GM23338 (cell line): ENCODE measurements around the gene CAP1. TPM values are rescaled to one million over a fixed set of nuclear protein-coding genes. Genes with fewer than 3 reads are reported as not detected.

Experiments
- ATAC-seq: fragments of 200-7000 bp; cut with Tn5 transposase; 3 replicates; pipeline ENCODE4 v1.9.1; 2020
- DNase-seq: peaks from one replicate; pipeline ENCODE4 v3.0.0-alpha.2; 2015; ENCODE audit warnings: low spot score
- H2AFZ ChIP-seq: fragments of 200-600 bp; sonication (generic); 2 replicates; pipeline ENCODE4 v1.8.0; 2016; ENCODE audit warnings: antibody characterized with exemption, mild to moderate bottlenecking, moderate library complexity
- H3F3A ChIP-seq: fragments of 200-600 bp; sonication (generic); replicated peaks from 2 replicates; pipeline ENCODE4 v1.8.0; 2017; ENCODE audit warnings: antibody characterized with exemption, mixed run types, low read depth
- H3K27ac ChIP-seq: fragments of 200-600 bp; sonication (generic); 2 replicates; pipeline ENCODE4 v1.6.1; 2016; ENCODE audit warnings: low read depth
- H3K27me3 ChIP-seq: fragments of 200-600 bp; sonication (generic); 2 replicates; pipeline ENCODE4 v1.8.0; 2016; ENCODE audit warnings: mild to moderate bottlenecking, mixed run types, moderate library complexity; ENCODE audit not compliant: insufficient read depth
- H3K36me3 ChIP-seq: fragments of 200-600 bp; sonication (generic); 2 replicates; pipeline ENCODE4 v1.8.0; 2016; ENCODE audit warnings: mild to moderate bottlenecking; ENCODE audit not compliant: insufficient read depth
- H3K4me1 ChIP-seq: fragments of 200-600 bp; sonication (generic); 2 replicates; pipeline ENCODE4 v1.8.0; 2016; ENCODE audit warnings: mild to moderate bottlenecking, moderate library complexity; ENCODE audit not compliant: insufficient read depth
- H3K4me2 ChIP-seq: fragments of 200-600 bp; sonication (generic); 2 replicates; pipeline ENCODE4 v1.7.1; 2017; ENCODE audit warnings: mixed run types
- H3K4me3 ChIP-seq: fragments of 200-600 bp; sonication (generic); 2 replicates; pipeline ENCODE4 v1.6.1; 2016; ENCODE audit warnings: mixed run types
- H3K79me2 ChIP-seq: fragments of 200-600 bp; sonication (generic); replicated peaks from 2 replicates; pipeline ENCODE4 v1.8.0; 2017; ENCODE audit warnings: mild to moderate bottlenecking; ENCODE audit not compliant: insufficient read depth
- H3K9me2 ChIP-seq: fragments of 200-600 bp; sonication (generic); 2 replicates; pipeline ENCODE4 v1.8.0; 2017; ENCODE audit not compliant: insufficient read depth
- H4K20me1 ChIP-seq: fragments of 200-600 bp; sonication (generic); replicated peaks from 2 replicates; pipeline ENCODE4 v1.8.0; 2017; ENCODE audit warnings: mild to moderate bottlenecking; ENCODE audit not compliant: insufficient read depth
- H3K27ac Mint-ChIP-seq: 2 replicates; pipeline ENCODE4 v1.8.0; 2020; ENCODE audit warnings: inconsistent platforms, mild to moderate bottlenecking, moderate library complexity, mixed read lengths
- H3K27me3 Mint-ChIP-seq: 3 replicates; pipeline ENCODE4 v1.8.0; 2022; ENCODE audit warnings: low read depth, mild to moderate bottlenecking, moderate library complexity, mixed read lengths, inconsistent platforms; ENCODE audit not compliant: insufficient read depth, poor library complexity
- H3K36me3 Mint-ChIP-seq: 3 replicates; pipeline ENCODE4 v1.8.0; 2021; ENCODE audit warnings: low read depth, mild to moderate bottlenecking, inconsistent platforms, moderate library complexity, mixed read lengths
- H3K4me1 Mint-ChIP-seq: 3 replicates; pipeline ENCODE4 v1.8.0; 2020; ENCODE audit warnings: mild to moderate bottlenecking, inconsistent platforms, mixed read lengths
- H3K4me3 Mint-ChIP-seq: 3 replicates; pipeline ENCODE4 v1.8.0; 2021; ENCODE audit warnings: moderate library complexity, mild to moderate bottlenecking, inconsistent platforms, mixed read lengths
- H3K9me3 Mint-ChIP-seq: 3 replicates; pipeline ENCODE4 v1.8.0; 2020; ENCODE audit warnings: moderate library complexity, mild to moderate bottlenecking, inconsistent platforms, mixed read lengths
- EZH2 ChIP-seq: fragments of 200-600 bp; sonication (generic); IDR thresholded peaks from one replicate; pipeline ENCODE4 v1.8.0; 2017; ENCODE audit warnings: antibody characterized with exemption, mild to moderate bottlenecking, low read depth; ENCODE audit not compliant: unreplicated experiment
- EZH2phosphoT487 ChIP-seq: fragments of 200-600 bp; sonication (generic); IDR thresholded peaks from one replicate; pipeline ENCODE4 v1.8.1; 2018; ENCODE audit warnings: antibody characterized with exemption; ENCODE audit not compliant: unreplicated experiment
- NANOG ChIP-seq: IDR thresholded peaks from 2 replicates; pipeline ENCODE4 v1.6.1; 2016; ENCODE audit warnings: antibody characterized with exemption, borderline replicate concordance
- POLR2AphosphoS5 ChIP-seq: IDR thresholded peaks from 2 replicates; pipeline ENCODE4 v1.6.1; 2016; ENCODE audit warnings: antibody characterized with exemption, low read depth
- ZNF114 ChIP-seq: fragments of 250-450 bp; sonication (Bioruptor Pico); IDR thresholded peaks from 2 replicates; pipeline ENCODE4 v1.5.0; 2020; ENCODE audit warnings: mild to moderate bottlenecking, moderate library complexity
- polyA plus RNA-seq: library from polyadenylated mRNA; unstranded; fragments of >200 nt; fragmentation: Nextera tagmentation; extraction: Ambion mirVana; gene quantifications from 2 replicates; pipeline ENCODE4 v1.2.1, GENCODE V29; 2016
- total RNA-seq: library from RNA; depleted of rRNA; stranded (reverse); fragments of >200 nt; shearing (Covaris generic); gene quantifications from 2 replicates; pipeline ENCODE4 v1.2.3, GENCODE V29; 2014
- TF ChIP-seq, protein P1 (sequence below): fragments of 250-450 bp; sonication (Bioruptor Pico); IDR thresholded peaks from 2 replicates; pipeline ENCODE4 v1.5.0; 2020; ENCODE audit warnings: mild to moderate bottlenecking, moderate library complexity
- TF ChIP-seq, protein P2 (sequence below): IDR thresholded peaks from one replicate; pipeline ENCODE4 v1.6.1; 2018; ENCODE audit warnings: antibody characterized with exemption; ENCODE audit not compliant: unreplicated experiment
- TF ChIP-seq, protein P3 (sequence below), 2 experiments: fragments of 200-600 bp in 1 of 2; sonication (generic) in 1 of 2; conservative IDR thresholded peaks; 2 replicates each; pipeline versions ENCODE4 v1.5.1 to v1.6.1; 2016 to 2017; ENCODE audit warnings: antibody characterized with exemption in 2 of 2, low read depth in 2 of 2, mild to moderate bottlenecking in 2 of 2, moderate library complexity in 1 of 2
- TF ChIP-seq, protein P4 (sequence below): IDR thresholded peaks from 2 replicates; pipeline ENCODE4 v1.6.1; 2016; ENCODE audit warnings: antibody characterized with exemption

Gene CAP1
- total and polyA plus RNA-seq, 2 experiments from 2014 or later: 133 to 254 TPM

DNA sequence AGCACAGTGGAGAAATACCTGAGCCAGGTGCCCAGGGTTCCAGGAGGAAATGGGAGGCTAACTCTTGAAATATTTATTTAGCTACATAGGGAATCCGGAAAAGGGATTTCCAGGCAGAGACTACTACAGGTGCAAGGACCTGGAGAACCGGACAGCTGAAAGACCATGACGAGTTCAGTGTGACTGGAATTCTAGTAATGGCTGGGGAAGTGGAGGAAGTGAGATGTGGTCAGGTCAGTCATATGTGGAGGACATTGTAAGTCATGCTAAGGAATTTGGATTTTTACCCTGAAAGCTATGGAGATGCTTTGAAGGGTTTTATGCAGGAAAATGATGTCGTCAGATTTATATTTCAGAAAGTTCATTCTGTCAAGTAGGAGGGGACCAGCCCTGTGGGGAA is 1.8 kb downstream of the CAP1 start:
- no peak overlapping the region for H3K27ac Mint-ChIP-seq
- no peaks in the 10 kb centered on the region for H3K9me2 ChIP-seq
- H3K79me2 ChIP-seq: peaks cover 67% of the 10 kb centered on the region
- no peak overlapping the region for H2AFZ ChIP-seq
- H3K36me3 ChIP-seq: no peaks in the 10 kb centered on the region
- H3K4me3 ChIP-seq: peak overlapping the region; percentile 96; the same call in 1 of the 2 replicates
- peak overlapping the region; percentile 30 for H3K4me3 Mint-ChIP-seq
- no peaks in the 10 kb centered on the region; the same call in 2 of the 3 replicates for H3K9me3 Mint-ChIP-seq
- H4K20me1 ChIP-seq: peaks cover 46% of the 10 kb centered on the region
- H3K4me1 Mint-ChIP-seq: peaks cover 21% of the 10 kb centered on the region
- H3K4me2 ChIP-seq: peak overlapping the region; percentile 96
- peaks cover 24% of the 10 kb centered on the region for H3K36me3 Mint-ChIP-seq
- TF ChIP-seq, protein P1, sequence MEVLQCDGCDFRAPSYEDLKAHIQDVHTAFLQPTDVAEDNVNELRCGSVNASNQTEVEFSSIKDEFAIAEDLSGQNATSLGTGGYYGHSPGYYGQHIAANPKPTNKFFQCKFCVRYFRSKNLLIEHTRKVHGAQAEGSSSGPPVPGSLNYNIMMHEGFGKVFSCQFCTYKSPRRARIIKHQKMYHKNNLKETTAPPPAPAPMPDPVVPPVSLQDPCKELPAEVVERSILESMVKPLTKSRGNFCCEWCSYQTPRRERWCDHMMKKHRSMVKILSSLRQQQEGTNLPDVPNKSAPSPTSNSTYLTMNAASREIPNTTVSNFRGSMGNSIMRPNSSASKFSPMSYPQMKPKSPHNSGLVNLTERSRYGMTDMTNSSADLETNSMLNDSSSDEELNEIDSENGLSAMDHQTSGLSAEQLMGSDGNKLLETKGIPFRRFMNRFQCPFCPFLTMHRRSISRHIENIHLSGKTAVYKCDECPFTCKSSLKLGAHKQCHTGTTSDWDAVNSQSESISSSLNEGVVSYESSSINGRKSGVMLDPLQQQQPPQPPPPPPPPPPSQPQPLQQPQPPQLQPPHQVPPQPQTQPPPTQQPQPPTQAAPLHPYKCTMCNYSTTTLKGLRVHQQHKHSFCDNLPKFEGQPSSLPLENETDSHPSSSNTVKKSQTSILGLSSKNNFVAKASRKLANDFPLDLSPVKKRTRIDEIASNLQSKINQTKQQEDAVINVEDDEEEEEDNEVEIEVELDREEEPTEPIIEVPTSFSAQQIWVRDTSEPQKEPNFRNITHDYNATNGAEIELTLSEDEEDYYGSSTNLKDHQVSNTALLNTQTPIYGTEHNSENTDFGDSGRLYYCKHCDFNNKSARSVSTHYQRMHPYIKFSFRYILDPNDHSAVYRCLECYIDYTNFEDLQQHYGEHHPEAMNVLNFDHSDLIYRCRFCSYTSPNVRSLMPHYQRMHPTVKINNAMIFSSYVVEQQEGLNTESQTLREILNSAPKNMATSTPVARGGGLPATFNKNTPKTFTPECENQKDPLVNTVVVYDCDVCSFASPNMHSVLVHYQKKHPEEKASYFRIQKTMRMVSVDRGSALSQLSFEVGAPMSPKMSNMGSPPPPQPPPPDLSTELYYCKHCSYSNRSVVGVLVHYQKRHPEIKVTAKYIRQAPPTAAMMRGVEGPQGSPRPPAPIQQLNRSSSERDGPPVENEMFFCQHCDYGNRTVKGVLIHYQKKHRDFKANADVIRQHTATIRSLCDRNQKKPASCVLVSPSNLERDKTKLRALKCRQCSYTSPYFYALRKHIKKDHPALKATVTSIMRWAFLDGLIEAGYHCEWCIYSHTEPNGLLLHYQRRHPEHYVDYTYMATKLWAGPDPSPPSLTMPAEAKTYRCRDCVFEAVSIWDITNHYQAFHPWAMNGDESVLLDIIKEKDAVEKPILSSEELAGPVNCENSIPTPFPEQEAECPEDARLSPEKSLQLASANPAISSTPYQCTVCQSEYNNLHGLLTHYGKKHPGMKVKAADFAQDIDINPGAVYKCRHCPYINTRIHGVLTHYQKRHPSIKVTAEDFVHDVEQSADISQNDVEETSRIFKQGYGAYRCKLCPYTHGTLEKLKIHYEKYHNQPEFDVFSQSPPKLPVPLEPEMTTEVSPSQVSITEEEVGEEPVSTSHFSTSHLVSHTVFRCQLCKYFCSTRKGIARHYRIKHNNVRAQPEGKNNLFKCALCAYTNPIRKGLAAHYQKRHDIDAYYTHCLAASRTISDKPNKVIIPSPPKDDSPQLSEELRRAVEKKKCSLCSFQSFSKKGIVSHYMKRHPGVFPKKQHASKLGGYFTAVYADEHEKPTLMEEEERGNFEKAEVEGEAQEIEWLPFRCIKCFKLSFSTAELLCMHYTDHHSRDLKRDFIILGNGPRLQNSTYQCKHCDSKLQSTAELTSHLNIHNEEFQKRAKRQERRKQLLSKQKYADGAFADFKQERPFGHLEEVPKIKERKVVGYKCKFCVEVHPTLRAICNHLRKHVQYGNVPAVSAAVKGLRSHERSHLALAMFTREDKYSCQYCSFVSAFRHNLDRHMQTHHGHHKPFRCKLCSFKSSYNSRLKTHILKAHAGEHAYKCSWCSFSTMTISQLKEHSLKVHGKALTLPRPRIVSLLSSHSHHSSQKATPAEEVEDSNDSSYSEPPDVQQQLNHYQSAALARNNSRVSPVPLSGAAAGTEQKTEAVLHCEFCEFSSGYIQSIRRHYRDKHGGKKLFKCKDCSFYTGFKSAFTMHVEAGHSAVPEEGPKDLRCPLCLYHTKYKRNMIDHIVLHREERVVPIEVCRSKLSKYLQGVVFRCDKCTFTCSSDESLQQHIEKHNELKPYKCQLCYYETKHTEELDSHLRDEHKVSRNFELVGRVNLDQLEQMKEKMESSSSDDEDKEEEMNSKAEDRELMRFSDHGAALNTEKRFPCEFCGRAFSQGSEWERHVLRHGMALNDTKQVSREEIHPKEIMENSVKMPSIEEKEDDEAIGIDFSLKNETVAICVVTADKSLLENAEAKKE (CRISPR knock-in tag): no peak
- TF ChIP-seq NANOG: no peak
- peaks cover 3% of the 10 kb centered on the region; the same call in 1 of the 2 replicates for H3F3A ChIP-seq
- ATAC-seq (no peak), DNase-seq (no peak)
- H3K27me3 Mint-ChIP-seq: peaks cover 10% of the 10 kb centered on the region
- peaks cover 13% of the 10 kb centered on the region for H3K4me1 ChIP-seq
- peak overlapping the region; percentile 73; the same call in 1 of the 2 replicates for H3K27ac ChIP-seq
- no peaks in the 10 kb centered on the region for H3K27me3 ChIP-seq

DNA sequence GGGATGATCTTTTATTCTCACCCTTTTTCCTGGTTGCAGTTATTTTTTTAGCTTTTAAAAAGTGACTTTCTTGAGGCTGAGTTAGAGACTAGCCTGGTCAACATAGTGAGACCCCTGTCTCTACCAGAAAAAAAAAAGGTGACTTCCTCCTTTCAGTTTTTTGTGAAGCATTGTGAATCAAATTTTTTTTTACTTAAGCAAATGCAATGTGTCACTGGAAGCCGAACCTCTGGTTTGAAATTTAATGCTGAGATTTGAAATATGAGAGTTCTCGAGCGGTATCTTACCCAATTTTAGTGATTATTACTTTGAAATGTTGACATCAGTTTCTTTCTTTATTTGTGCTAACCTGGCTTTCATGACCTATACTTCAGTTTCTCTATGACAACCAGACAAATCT is 3.6 kb downstream of the CAP1 start:
- no peak for DNase-seq
- peaks cover 55% of the 10 kb centered on the region for H4K20me1 ChIP-seq
- H3K4me1 ChIP-seq: peaks cover 8% of the 10 kb centered on the region
- Mint-ChIP-seq H3K27me3 (peaks cover 8% of the 10 kb centered on the region), H3K4me3 (no peak overlapping the region), H3K4me1 (peaks cover 23% of the 10 kb centered on the region), H3K36me3 (peaks cover 24% of the 10 kb centered on the region), H3K27ac (no peak overlapping the region), H3K9me3 (no peaks in the 10 kb centered on the region; the same call in 2 of the 3 replicates)
- H3K4me2 ChIP-seq: no peak overlapping the region
- H3K4me3 ChIP-seq: no peak overlapping the region
- ATAC-seq: no peak
- H3K9me2 ChIP-seq: no peaks in the 10 kb centered on the region
- no peaks in the 10 kb centered on the region for H3K27me3 ChIP-seq
- no peak overlapping the region for H2AFZ ChIP-seq
- no peaks in the 10 kb centered on the region for H3K36me3 ChIP-seq
- H3K79me2 ChIP-seq: peaks cover 84% of the 10 kb centered on the region
- H3K27ac ChIP-seq: no peak overlapping the region
- peaks cover 3% of the 10 kb centered on the region; the same call in 1 of the 2 replicates for H3F3A ChIP-seq
- TF ChIP-seq, protein P2, sequence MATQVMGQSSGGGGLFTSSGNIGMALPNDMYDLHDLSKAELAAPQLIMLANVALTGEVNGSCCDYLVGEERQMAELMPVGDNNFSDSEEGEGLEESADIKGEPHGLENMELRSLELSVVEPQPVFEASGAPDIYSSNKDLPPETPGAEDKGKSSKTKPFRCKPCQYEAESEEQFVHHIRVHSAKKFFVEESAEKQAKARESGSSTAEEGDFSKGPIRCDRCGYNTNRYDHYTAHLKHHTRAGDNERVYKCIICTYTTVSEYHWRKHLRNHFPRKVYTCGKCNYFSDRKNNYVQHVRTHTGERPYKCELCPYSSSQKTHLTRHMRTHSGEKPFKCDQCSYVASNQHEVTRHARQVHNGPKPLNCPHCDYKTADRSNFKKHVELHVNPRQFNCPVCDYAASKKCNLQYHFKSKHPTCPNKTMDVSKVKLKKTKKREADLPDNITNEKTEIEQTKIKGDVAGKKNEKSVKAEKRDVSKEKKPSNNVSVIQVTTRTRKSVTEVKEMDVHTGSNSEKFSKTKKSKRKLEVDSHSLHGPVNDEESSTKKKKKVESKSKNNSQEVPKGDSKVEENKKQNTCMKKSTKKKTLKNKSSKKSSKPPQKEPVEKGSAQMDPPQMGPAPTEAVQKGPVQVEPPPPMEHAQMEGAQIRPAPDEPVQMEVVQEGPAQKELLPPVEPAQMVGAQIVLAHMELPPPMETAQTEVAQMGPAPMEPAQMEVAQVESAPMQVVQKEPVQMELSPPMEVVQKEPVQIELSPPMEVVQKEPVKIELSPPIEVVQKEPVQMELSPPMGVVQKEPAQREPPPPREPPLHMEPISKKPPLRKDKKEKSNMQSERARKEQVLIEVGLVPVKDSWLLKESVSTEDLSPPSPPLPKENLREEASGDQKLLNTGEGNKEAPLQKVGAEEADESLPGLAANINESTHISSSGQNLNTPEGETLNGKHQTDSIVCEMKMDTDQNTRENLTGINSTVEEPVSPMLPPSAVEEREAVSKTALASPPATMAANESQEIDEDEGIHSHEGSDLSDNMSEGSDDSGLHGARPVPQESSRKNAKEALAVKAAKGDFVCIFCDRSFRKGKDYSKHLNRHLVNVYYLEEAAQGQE: no peak
- TF ChIP-seq POLR2AphosphoS5 (no peak), NANOG (no peak), ZNF114 (CRISPR knock-in tag) (no peak), EZH2phosphoT487 (no peak), EZH2 (no peak)
- TF ChIP-seq, protein P3, sequence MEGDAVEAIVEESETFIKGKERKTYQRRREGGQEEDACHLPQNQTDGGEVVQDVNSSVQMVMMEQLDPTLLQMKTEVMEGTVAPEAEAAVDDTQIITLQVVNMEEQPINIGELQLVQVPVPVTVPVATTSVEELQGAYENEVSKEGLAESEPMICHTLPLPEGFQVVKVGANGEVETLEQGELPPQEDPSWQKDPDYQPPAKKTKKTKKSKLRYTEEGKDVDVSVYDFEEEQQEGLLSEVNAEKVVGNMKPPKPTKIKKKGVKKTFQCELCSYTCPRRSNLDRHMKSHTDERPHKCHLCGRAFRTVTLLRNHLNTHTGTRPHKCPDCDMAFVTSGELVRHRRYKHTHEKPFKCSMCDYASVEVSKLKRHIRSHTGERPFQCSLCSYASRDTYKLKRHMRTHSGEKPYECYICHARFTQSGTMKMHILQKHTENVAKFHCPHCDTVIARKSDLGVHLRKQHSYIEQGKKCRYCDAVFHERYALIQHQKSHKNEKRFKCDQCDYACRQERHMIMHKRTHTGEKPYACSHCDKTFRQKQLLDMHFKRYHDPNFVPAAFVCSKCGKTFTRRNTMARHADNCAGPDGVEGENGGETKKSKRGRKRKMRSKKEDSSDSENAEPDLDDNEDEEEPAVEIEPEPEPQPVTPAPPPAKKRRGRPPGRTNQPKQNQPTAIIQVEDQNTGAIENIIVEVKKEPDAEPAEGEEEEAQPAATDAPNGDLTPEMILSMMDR (conservative IDR thresholded peaks at IDR 0.05; ENCODE audit: low read depth in 2 of 2): no peak
- TF ChIP-seq, protein P4, sequence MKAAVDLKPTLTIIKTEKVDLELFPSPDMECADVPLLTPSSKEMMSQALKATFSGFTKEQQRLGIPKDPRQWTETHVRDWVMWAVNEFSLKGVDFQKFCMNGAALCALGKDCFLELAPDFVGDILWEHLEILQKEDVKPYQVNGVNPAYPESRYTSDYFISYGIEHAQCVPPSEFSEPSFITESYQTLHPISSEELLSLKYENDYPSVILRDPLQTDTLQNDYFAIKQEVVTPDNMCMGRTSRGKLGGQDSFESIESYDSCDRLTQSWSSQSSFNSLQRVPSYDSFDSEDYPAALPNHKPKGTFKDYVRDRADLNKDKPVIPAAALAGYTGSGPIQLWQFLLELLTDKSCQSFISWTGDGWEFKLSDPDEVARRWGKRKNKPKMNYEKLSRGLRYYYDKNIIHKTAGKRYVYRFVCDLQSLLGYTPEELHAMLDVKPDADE: no peak
